Activated naive CD4-positive, alpha-beta T cell treated with anti-CD3 and anti-CD28 coated beads for 36 hours (primary cell): ENCODE results near the gene RBBP9. TPM values are rescaled to one million over a fixed set of nuclear protein-coding genes. Genes with fewer than 3 reads are reported as not detected.

ENCODE experiments used
- CTCF ChIA-PET: fragments of 350-600 bp; sonication (Branson Sonifier 250); formaldehyde crosslinking; loops from one replicate; lab custom pipeline; 2021; ENCODE audit warnings: antibody characterized with exemption; lab: Charles Lee
- DNase-seq: peaks from one replicate; pipeline ENCODE4 v3.0.0-alpha.2; 2020
- H3K27ac Mint-ChIP-seq: one replicate; pipeline ENCODE4 v1.8.0; 2021; ENCODE audit warnings: mild to moderate bottlenecking, mixed read lengths
- H3K27me3 Mint-ChIP-seq: one replicate; pipeline ENCODE4 v1.8.0; 2021; ENCODE audit warnings: low read depth, mixed read lengths
- H3K36me3 Mint-ChIP-seq: one replicate; pipeline ENCODE4 v1.8.0; 2021; ENCODE audit warnings: low read depth, mixed read lengths
- H3K4me1 Mint-ChIP-seq: one replicate; pipeline ENCODE4 v1.8.0; 2021; ENCODE audit warnings: low read depth, mixed read lengths
- H3K4me3 Mint-ChIP-seq: one replicate; pipeline ENCODE4 v1.8.0; 2021; ENCODE audit warnings: mild to moderate bottlenecking, moderate library complexity, mixed read lengths
- H3K9me3 Mint-ChIP-seq: one replicate; pipeline ENCODE4 v1.8.0; 2021; ENCODE audit warnings: mixed read lengths
- intact Hi-C: fragments of 100-400 bp; cut with micrococcal nuclease; formaldehyde crosslinking; loops from one replicate; pipeline ENCODE4 v1.15.1; 2023
- total RNA-seq, 2 experiments: library from RNA; stranded (reverse); gene quantifications; one replicate each; pipeline ENCODE4 v1.2.3, GENCODE V29; 2021

RBBP9 gene
- total RNA-seq, 2 experiments from 2014 or later: 17.3 to 18.1 TPM

GRCh38 chr20:18497603-18498002, 578 bp upstream of the RBBP9 start:
- no peaks in the 10 kb centered on the region for H3K9me3 Mint-ChIP-seq
- no peaks in the 10 kb centered on the region for H3K27me3 Mint-ChIP-seq
- H3K4me3 Mint-ChIP-seq: peak overlapping the region; percentile 91
- CTCF ChIA-PET: interaction anchor here (1.5 to 2.9 kb wide), 3 partner anchors 9 to 31 kb away, joined by 3 to 15 read pairs (median 7); partner anchors contain the start of genes DZANK1, POLR3F and SEC23B
- H3K36me3 Mint-ChIP-seq: peaks cover 7% of the 10 kb centered on the region
- H3K27ac Mint-ChIP-seq: peak overlapping the region; percentile 84
- intact Hi-C loops: loop anchor here (1.0 to 5.0 kb wide), 8 partner anchors 10 to 1770 kb away; partner anchors contain the start of genes DZANK1, MGME1, POLR3F and SEC23B
- no peak for DNase-seq
- peaks cover 11% of the 10 kb centered on the region for H3K4me1 Mint-ChIP-seq

- H3K9me3 Mint-ChIP-seq: no peaks in the 10 kb centered on the region
- DNase-seq: no peak
- H3K27me3 Mint-ChIP-seq: no peaks in the 10 kb centered on the region
- CTCF ChIA-PET: interaction anchor here (1.3 to 2.9 kb wide), 3 partner anchors 9 to 29 kb away, joined by 3 to 15 read pairs (median 7); partner anchors contain the start of genes DZANK1, POLR3F and SEC23B
- peaks cover 11% of the 10 kb centered on the region for H3K4me1 Mint-ChIP-seq
- intact Hi-C loops: loop anchor here (2.0 to 5.0 kb wide), 3 partner anchors 91 to 1769 kb away; partner anchors contain the start of genes MGME1 and SNX5
- H3K27ac Mint-ChIP-seq: no peak overlapping the region
- peaks cover 8% of the 10 kb centered on the region for H3K36me3 Mint-ChIP-seq
- peak overlapping the region; percentile 91 for H3K4me3 Mint-ChIP-seq
These were observed 983 bp downstream of the RBBP9 start for GRCh38 chr20:18496042-18496441.

- Mint-ChIP-seq H3K36me3 (peaks cover 25% of the 10 kb centered on the region), H3K27me3 (no peaks in the 10 kb centered on the region), H3K27ac (no peak overlapping the region), H3K9me3 (no peaks in the 10 kb centered on the region), H3K4me3 (no peak overlapping the region), H3K4me1 (no peaks in the 10 kb centered on the region)
- CTCF ChIA-PET: no interaction called here
- DNase-seq: no peak
- intact Hi-C loops: no loop called here
These were observed 8.7 kb downstream of the RBBP9 start for GRCh38 chr20:18488301-18488700.

- Mint-ChIP-seq H3K27ac (no peak overlapping the region), H3K4me1 (no peaks in the 10 kb centered on the region), H3K36me3 (peaks cover 28% of the 10 kb centered on the region), H3K9me3 (no peaks in the 10 kb centered on the region), H3K27me3 (no peaks in the 10 kb centered on the region), H3K4me3 (no peak overlapping the region)
- intact Hi-C loops: no loop called here
- DNase-seq: no peak
- CTCF ChIA-PET: interaction anchor here (1.2 kb wide), 1 partner anchor 24 kb away, joined by 5 read pairs; no protein-coding TSS in a partner anchor
These were observed 15.4 kb downstream of the RBBP9 start for GRCh38 chr20:18481596-18481995.

- no peak overlapping the region for H3K4me3 Mint-ChIP-seq
- no peak overlapping the region for H3K27ac Mint-ChIP-seq
- no peaks in the 10 kb centered on the region for H3K27me3 Mint-ChIP-seq
- DNase-seq: no peak
- CTCF ChIA-PET: interaction anchor here (1.7 kb wide), 1 partner anchor 64 kb away, joined by 4 read pairs; no protein-coding TSS in a partner anchor
- no peaks in the 10 kb centered on the region for H3K4me1 Mint-ChIP-seq
- intact Hi-C loops: no loop called here
- no peaks in the 10 kb centered on the region for H3K9me3 Mint-ChIP-seq
- H3K36me3 Mint-ChIP-seq: peaks cover 27% of the 10 kb centered on the region
These were observed 19.2 kb downstream of the RBBP9 start for GRCh38 chr20:18477821-18478220.

- H3K27me3 Mint-ChIP-seq: no peaks in the 10 kb centered on the region
- peaks cover 21% of the 10 kb centered on the region for H3K36me3 Mint-ChIP-seq
- CTCF ChIA-PET: interaction anchor here (1.7 kb wide), 1 partner anchor 63 kb away, joined by 4 read pairs; no protein-coding TSS in a partner anchor
- H3K4me3 Mint-ChIP-seq: no peak overlapping the region
- no peaks in the 10 kb centered on the region for H3K4me1 Mint-ChIP-seq
- H3K9me3 Mint-ChIP-seq: no peaks in the 10 kb centered on the region
- no peak overlapping the region for H3K27ac Mint-ChIP-seq
- no peak for DNase-seq
- intact Hi-C loops: no loop called here
These were observed 19.8 kb downstream of the RBBP9 start for GRCh38 chr20:18477218-18477617.

- CTCF ChIA-PET: interaction anchor here (0.6 to 2.1 kb wide), 3 partner anchors 30 to 53 kb away, joined by 3 to 7 read pairs (median 4); partner anchors contain the start of gene RBBP9
- Mint-ChIP-seq H3K4me3 (peak within 1 kb of the TSS; percentile 92), H3K27me3 (no peaks in the 10 kb centered on the region), H3K27ac (peak within 1 kb of the TSS; percentile 84), H3K36me3 (peaks cover 5% of the 10 kb centered on the region), H3K9me3 (no peaks in the 10 kb centered on the region), H3K4me1 (peaks cover 32% of the 10 kb centered on the region)
- peak; percentile 94 for DNase-seq
- intact Hi-C loops: loop anchor here (1.0 to 2.0 kb wide), 9 partner anchors 30 to 498 kb away; partner anchors contain the start of genes KAT14, MGME1, PET117 and RBBP9
These were observed 29.9 kb downstream of the RBBP9 start, which contains the start of the genes DZANK1 and POLR3F for GRCh38 chr20:18466894-18467730. DZANK1 (minus strand) TSS chr20:18467030; CDS start chr20:18465358, 1,672 bp downstream. POLR3F (plus strand) TSS chr20:18467390; CDS start chr20:18467507, 117 bp downstream.

- Mint-ChIP-seq H3K9me3 (no peaks in the 10 kb centered on the region), H3K4me1 (peaks cover 32% of the 10 kb centered on the region), H3K36me3 (peaks cover 5% of the 10 kb centered on the region), H3K4me3 (peak overlapping the region; percentile 92), H3K27ac (peak overlapping the region; percentile 84), H3K27me3 (no peaks in the 10 kb centered on the region)
- no peak for DNase-seq
- CTCF ChIA-PET: interaction anchor here (1.0 to 2.1 kb wide), 2 partner anchors 31 to 53 kb away, joined by 3 to 7 read pairs; partner anchors contain the start of gene RBBP9
- intact Hi-C loops: loop anchor here (2.0 kb wide), 1 partner anchor 498 kb away; the partner anchor contains the start of genes MGME1 and SNX5
These were observed 30.5 kb downstream of the RBBP9 start for GRCh38 chr20:18466574-18466893.

GRCh38 chr20:18465536-18466200, 31.4 kb downstream of the RBBP9 start:
- H3K9me3 Mint-ChIP-seq: no peaks in the 10 kb centered on the region
- CTCF ChIA-PET: interaction anchor here (0.8 to 2.1 kb wide), 2 partner anchors 31 to 42 kb away, joined by 4 to 7 read pairs; partner anchors contain the start of genes RBBP9 and SEC23B
- peaks cover 32% of the 10 kb centered on the region for H3K4me1 Mint-ChIP-seq
- H3K27ac Mint-ChIP-seq: no peak overlapping the region
- no peaks in the 10 kb centered on the region for H3K27me3 Mint-ChIP-seq
- H3K36me3 Mint-ChIP-seq: no peaks in the 10 kb centered on the region
- no peak for DNase-seq
- H3K4me3 Mint-ChIP-seq: peak overlapping the region; percentile 92
- intact Hi-C loops: loop anchor here (2.0 kb wide), 1 partner anchor 497 kb away; the partner anchor contains the start of genes MGME1 and SNX5

- intact Hi-C loops: no loop called here
- Mint-ChIP-seq H3K36me3 (no peaks in the 10 kb centered on the region), H3K27me3 (no peaks in the 10 kb centered on the region), H3K27ac (no peak overlapping the region), H3K4me3 (no peak overlapping the region), H3K4me1 (no peaks in the 10 kb centered on the region), H3K9me3 (peaks cover 3% of the 10 kb centered on the region)
- CTCF ChIA-PET: no interaction called here
- no peak for DNase-seq
These were observed 40.4 kb downstream of the RBBP9 start for GRCh38 chr20:18456600-18456999.

GRCh38 chr20:18443886-18444285, 53.1 kb downstream of the RBBP9 start:
- Mint-ChIP-seq H3K4me1 (no peaks in the 10 kb centered on the region), H3K27ac (no peak overlapping the region), H3K27me3 (no peaks in the 10 kb centered on the region), H3K9me3 (no peaks in the 10 kb centered on the region), H3K4me3 (no peak overlapping the region), H3K36me3 (peaks cover 2% of the 10 kb centered on the region)
- no peak for DNase-seq
- intact Hi-C loops: no loop called here
- CTCF ChIA-PET: interaction anchor here (0.6 to 1.3 kb wide), 2 partner anchors 9 to 1614 kb away, joined by 3 read pairs; no protein-coding TSS in a partner anchor
